Uterus (tissue), 2 donors: ENCODE data around the gene PDE3B.
"Not testable (repeated sequence)": the region's sequence is repeated elsewhere in the genome, so short reads cannot be mapped to it uniquely, and the experiment has no call there.

ENCODE experiments used
- POLR2A ChIP-seq, 2 donors: fragments of 450-650 bp; IDR thresholded peaks; one replicate each; pipeline ENCODE4 v1.6.1; 2016; ENCODE audit warnings: antibody characterized with exemption in 2 of 2, mild to moderate bottlenecking in 1 of 2, moderate library complexity in 1 of 2
- TF ChIP-seq, protein P1 (sequence below), 4 experiments: fragments of 200-600 bp in 2 of 4; fragments of 450-650 bp in 2 of 4; sonication (generic) in 2 of 4; IDR thresholded peaks; one replicate each; pipeline ENCODE4 v1.5.1; 2016 to 2019; ENCODE audit warnings: antibody characterized with exemption in 4 of 4, mild to moderate bottlenecking in 2 of 4, moderate library complexity in 1 of 4

DNA sequence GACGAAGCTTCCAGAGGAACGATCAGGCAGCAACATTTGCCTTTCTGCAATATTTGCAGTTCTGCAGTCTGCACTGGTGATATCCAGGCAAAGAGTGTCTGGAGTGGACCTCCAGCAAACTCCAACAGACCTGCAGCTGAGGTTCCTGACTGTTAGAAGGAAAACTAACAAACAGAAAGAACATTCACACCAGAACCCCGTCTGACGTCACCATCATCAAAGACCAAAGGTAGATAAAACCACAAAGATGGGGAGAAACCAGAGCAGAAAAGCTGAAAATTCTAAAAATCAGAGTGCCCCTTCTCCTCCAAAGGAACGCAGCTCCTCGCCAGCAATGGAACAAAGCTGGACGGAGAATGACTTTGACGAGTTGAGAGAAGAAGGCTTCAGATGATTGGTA, 134.9 kb downstream of the PDE3B start:
- TF ChIP-seq, protein P1, sequence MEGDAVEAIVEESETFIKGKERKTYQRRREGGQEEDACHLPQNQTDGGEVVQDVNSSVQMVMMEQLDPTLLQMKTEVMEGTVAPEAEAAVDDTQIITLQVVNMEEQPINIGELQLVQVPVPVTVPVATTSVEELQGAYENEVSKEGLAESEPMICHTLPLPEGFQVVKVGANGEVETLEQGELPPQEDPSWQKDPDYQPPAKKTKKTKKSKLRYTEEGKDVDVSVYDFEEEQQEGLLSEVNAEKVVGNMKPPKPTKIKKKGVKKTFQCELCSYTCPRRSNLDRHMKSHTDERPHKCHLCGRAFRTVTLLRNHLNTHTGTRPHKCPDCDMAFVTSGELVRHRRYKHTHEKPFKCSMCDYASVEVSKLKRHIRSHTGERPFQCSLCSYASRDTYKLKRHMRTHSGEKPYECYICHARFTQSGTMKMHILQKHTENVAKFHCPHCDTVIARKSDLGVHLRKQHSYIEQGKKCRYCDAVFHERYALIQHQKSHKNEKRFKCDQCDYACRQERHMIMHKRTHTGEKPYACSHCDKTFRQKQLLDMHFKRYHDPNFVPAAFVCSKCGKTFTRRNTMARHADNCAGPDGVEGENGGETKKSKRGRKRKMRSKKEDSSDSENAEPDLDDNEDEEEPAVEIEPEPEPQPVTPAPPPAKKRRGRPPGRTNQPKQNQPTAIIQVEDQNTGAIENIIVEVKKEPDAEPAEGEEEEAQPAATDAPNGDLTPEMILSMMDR (IDR thresholded peaks at IDR 0.05) = not testable (repeated sequence)
- TF ChIP-seq POLR2A (IDR thresholded peaks at IDR 0.05) = not testable (repeated sequence)
